GM12874 (cell line): ENCODE results near the gene SCYL1.
A peak's percentile ranks its signal among the peaks of the same experiment; 100 is the strongest.

Source experiments
- TF ChIP-seq, protein P1 (sequence below): IDR thresholded peaks from 2 replicates; pipeline ENCODE4 v1.5.1; 2011; ENCODE audit warnings: low read depth, mild to moderate bottlenecking, control low read depth, low read length, moderate library complexity; ENCODE audit not compliant: insufficient read depth

SCYL1 gene

DNA sequence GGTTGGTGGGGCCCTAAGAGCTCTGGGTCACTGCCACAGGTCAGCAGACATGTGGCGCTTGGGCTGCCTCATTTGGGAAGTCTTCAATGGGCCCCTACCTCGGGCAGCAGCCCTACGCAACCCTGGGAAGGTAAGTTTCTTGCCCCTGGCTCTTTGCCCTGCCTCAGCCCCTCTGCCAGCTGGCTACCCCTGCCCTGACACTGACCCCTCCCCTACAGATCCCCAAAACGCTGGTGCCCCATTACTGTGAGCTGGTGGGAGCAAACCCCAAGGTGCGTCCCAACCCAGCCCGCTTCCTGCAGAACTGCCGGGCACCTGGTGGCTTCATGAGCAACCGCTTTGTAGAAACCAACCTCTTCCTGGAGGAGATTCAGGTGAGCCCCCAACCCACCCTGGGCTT is 1.9 kb downstream of the SCYL1 start:
- TF ChIP-seq, protein P1, sequence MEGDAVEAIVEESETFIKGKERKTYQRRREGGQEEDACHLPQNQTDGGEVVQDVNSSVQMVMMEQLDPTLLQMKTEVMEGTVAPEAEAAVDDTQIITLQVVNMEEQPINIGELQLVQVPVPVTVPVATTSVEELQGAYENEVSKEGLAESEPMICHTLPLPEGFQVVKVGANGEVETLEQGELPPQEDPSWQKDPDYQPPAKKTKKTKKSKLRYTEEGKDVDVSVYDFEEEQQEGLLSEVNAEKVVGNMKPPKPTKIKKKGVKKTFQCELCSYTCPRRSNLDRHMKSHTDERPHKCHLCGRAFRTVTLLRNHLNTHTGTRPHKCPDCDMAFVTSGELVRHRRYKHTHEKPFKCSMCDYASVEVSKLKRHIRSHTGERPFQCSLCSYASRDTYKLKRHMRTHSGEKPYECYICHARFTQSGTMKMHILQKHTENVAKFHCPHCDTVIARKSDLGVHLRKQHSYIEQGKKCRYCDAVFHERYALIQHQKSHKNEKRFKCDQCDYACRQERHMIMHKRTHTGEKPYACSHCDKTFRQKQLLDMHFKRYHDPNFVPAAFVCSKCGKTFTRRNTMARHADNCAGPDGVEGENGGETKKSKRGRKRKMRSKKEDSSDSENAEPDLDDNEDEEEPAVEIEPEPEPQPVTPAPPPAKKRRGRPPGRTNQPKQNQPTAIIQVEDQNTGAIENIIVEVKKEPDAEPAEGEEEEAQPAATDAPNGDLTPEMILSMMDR: no peak

DNA sequence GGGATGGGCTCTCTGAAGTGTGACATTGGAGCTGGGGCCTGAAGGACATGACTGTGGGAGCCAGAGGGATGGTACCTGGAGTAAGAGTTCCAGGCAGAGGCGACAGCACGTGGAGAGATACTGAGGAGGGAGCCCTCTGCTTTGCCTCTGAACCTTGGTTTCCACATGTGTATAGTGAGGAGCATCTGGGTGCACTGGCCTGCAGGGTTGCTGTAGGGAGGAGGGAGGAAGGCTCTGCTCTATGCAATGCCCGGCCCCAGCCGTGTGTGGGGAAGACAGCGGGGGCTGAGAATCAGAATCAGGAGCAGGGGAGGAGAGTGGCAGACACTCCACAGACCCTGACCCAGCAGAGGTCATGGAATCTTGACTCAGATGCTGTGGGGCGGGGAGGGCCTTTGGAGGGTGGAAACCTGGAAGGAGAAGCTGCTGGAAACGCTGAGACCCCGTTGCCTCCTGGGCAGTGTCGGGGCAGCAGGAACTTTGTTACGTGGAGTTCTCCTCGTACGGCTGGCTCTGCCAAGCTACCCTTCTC is 4.0 kb downstream of the SCYL1 start:
- TF ChIP-seq, protein P1: no peak

DNA sequence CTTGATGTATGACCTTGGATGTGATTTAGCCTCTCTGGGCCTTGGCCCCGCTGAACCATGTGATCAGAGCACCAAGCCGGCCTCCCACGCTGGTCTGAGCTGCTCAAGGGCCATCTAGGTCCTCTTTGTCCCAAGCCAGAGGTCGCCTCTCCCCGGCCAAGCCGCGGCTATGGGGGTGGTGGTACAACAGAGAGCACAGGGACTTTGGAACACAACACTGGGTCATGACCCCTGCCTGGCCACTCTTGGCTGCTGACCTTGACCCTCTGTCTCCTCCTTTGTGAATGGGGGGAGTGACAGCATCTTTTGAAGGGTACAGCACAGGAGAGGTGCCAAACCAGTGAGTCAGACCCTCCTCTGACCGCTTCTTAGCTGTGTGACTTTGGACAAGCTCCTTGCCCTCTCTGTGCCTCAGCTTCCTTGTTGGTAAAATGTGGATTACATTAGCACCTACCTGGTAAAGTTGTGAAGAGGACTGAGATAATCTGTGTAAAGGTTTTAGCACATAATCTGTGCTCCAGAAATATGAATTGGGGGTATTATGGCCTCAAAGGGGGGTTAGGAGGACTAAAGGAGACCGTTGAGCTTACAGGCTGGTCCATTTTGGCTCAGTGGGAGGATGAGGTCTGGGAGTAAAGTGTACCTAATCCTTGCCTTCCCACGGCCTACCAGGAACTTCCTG is 4.7 kb downstream of the SCYL1 start:
- TF ChIP-seq, protein P1: no peak

DNA sequence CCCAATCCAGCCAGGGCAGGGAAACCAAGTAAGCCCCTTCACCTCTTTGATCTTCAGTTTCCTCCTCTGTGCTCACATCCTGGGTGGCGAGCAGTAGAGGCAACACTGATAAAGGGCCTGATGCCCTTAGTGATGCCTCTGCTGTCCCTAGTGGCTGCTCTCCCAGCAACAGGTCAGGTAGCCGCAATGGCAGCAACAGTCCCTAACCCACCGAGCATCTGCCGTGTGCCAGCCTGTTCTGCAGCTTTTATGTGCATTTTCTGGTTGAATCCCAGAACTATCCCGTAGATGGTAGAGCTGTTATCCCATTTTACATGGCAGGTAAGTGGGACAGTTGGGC is 5.2 kb downstream of the SCYL1 start:
- TF ChIP-seq, protein P1: peak; percentile 51; the same call in 1 of the 2 replicates

DNA sequence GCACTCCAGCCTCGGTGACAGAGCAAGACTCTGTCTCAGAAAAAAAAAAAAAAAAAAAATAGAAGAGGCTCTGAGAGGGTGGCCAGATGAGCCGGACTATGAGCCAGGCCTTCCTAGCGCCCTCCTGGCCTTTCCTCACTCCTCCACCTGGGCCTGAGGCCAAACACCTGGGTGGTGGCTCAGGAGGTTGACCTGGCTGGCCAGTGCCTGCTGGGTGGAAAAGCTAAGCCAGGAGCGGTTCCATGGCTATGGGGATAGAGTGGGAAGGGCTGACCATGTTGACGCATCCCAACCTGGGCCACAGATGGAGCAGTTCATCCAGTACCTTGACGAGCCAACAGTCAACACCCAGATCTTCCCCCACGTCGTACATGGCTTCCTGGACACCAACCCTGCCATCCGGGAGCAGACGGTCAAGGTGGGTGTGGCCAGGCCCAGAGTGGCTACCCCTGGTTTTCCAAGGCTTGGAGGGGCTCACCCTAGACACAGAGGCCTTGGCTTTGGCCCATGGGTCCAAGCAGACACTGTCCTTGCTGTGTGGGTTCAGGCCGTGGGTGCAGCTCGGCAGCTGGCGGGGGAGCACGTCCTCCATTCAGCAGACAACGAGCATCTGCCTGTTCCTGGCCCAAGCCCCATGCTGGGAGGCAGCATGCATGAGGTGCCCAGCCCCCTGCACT is 7.6 kb downstream of the SCYL1 start:
- TF ChIP-seq, protein P1: no peak

DNA sequence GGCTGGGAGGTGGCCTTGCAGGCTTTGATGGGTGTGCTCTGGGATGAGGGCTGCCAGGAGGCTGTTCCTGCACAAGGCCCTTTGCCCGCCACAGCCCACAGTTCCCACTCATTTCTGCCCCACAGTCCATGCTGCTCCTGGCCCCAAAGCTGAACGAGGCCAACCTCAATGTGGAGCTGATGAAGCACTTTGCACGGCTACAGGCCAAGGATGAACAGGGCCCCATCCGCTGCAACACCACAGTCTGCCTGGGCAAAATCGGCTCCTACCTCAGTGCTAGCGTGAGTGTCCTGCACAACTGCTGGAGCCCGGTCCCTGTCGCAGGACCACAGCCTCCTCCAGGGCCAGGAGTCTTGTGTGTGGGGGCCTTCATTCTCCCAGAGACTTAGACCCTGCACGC is 10.2 kb downstream of the SCYL1 start:
- TF ChIP-seq, protein P1: no peak

DNA sequence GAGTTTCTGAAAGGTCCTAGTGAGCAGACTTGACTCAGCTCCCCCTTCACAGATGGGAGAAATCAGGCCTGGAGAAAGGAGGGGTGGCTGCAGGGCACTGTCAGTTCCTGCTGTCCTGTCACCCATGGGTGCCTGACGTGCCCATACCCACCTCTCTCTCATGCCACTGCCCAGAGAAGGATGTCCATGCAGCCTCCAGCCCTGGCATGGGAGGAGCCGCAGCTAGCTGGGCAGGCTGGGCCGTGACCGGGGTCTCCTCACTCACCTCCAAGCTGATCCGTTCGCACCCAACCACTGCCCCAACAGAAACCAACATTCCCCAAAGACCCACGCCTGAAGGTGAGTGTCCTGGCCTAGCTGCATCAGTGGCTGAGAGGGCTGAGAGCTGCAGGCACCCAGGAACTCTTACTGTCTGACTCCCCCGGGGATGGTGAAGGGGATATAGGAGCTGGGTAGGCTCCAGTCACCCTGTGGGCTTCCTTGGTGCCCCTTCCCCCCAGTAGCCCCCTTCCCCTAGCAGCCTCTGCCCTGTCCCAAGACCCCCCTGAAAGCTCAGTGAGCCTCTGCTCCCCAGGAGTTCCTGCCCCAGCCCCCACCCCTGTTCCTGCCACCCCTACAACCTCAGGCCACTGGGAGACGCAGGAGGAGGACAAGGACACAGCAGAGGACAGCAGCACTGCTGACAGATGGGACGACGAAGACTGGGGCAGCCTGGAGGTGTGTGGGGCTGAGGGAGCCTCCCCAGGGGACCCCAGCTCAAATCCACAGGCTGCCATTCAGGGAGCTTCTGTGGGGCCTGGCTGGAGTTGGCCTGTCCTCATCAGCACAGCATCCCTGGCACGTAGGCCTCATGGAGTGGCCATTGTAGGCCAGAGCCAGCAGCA is 11.8 kb downstream of the SCYL1 start:
- TF ChIP-seq, protein P1: no peak
